Natural killer cell (primary cell): ENCODE measurements around the gene MBD3. TPM values are rescaled to one million over a fixed set of nuclear protein-coding genes. Genes with fewer than 3 reads are reported as not detected.

Source experiments
- ATAC-seq, 3 donors: fragments of 150-1000 bp in 2 of 3; fragments of 200-7000 bp in 1 of 3; cut with Tn5 transposase; 1 replicate in 1 of 3; 2 replicates in 2 of 3; pipeline ENCODE4 v1.10.0; 2021; ENCODE audit warnings: mild to moderate bottlenecking in 2 of 3, moderate library complexity in 2 of 3
- DNase-seq, 2 donors: peaks; one replicate each; pipeline versions ENCODE4 v3.0.0 to v3.0.0-alpha.2; 2013 to 2021; ENCODE audit warnings: mixed read lengths in 1 of 2
- H3K27ac ChIP-seq: one replicate; pipeline ENCODE4 v1.5.1; 2013; ENCODE audit warnings: mild to moderate bottlenecking, low read length
- H3K27me3 ChIP-seq: one replicate; pipeline ENCODE4 v1.6.1; 2013; ENCODE audit warnings: low read length; ENCODE audit not compliant: control insufficient read depth, insufficient read depth
- H3K36me3 ChIP-seq: one replicate; pipeline ENCODE4 v1.6.1; 2013; ENCODE audit warnings: low read length; ENCODE audit not compliant: control insufficient read depth, insufficient read depth
- H3K4me1 ChIP-seq: one replicate; pipeline ENCODE4 v1.6.1; 2013; ENCODE audit warnings: low read length; ENCODE audit not compliant: control insufficient read depth, insufficient read depth
- H3K4me3 ChIP-seq: one replicate; pipeline ENCODE4 v1.5.1; 2013; ENCODE audit warnings: low read length
- H3K9me3 ChIP-seq: one replicate; pipeline ENCODE4 v1.6.1; 2013; ENCODE audit warnings: low read length; ENCODE audit not compliant: control insufficient read depth, insufficient read depth
- H3K27ac Mint-ChIP-seq, 2 donors: one replicate each; pipeline ENCODE4 v1.8.0; 2022; ENCODE audit warnings: mild to moderate bottlenecking in 2 of 2, mixed read lengths in 2 of 2, moderate library complexity in 1 of 2
- H3K27me3 Mint-ChIP-seq, 2 donors: one replicate each; pipeline ENCODE4 v1.8.0; 2022; ENCODE audit warnings: low read depth in 2 of 2, mixed read lengths in 2 of 2
- H3K36me3 Mint-ChIP-seq: one replicate; pipeline ENCODE4 v1.8.0; 2022; ENCODE audit warnings: mixed read lengths
- H3K4me1 Mint-ChIP-seq, 2 donors: one replicate each; pipeline ENCODE4 v1.8.0; 2022; ENCODE audit warnings: mixed read lengths in 2 of 2
- H3K4me3 Mint-ChIP-seq: one replicate; pipeline ENCODE4 v1.8.0; 2022; ENCODE audit warnings: mild to moderate bottlenecking, moderate library complexity, mixed read lengths
- H3K9me3 Mint-ChIP-seq, 2 donors: one replicate each; pipeline ENCODE4 v1.8.0; 2022; ENCODE audit warnings: mixed read lengths in 2 of 2
- WGBS: methylation state at CpG from one replicate; pipeline ENCODE4 v1.1.7; 2013; ENCODE audit warnings: missing lambda C conversion rate; ENCODE audit not compliant: insufficient coverage; 5-methylcytosine and 5-hydroxymethylcytosine counted together
- intact Hi-C: fragments of 100-400 bp; cut with micrococcal nuclease; formaldehyde crosslinking; loops from one replicate; pipeline ENCODE4 v1.14.2; 2022
- total RNA-seq, 4 donors: library from RNA; stranded (reverse); fragments of 120-200 nt in 1 of 4; gene quantifications; one replicate each; pipeline versions ENCODE4 v1.2.3 to v1.2.4, GENCODE V29; 2013 to 2022
- TF ChIP-seq, protein P1 (sequence below): fragments of 200-600 bp; IDR thresholded peaks from one replicate; pipeline ENCODE4 v1.8.0; 2022; ENCODE audit warnings: antibody characterized with exemption

Gene MBD3
- total RNA-seq, 3 donors from 2014 or later (not counting 1 experiment from before 2014, with no cell fraction given): 55.9 to 66.7 (median 59.0) TPM

DNA sequence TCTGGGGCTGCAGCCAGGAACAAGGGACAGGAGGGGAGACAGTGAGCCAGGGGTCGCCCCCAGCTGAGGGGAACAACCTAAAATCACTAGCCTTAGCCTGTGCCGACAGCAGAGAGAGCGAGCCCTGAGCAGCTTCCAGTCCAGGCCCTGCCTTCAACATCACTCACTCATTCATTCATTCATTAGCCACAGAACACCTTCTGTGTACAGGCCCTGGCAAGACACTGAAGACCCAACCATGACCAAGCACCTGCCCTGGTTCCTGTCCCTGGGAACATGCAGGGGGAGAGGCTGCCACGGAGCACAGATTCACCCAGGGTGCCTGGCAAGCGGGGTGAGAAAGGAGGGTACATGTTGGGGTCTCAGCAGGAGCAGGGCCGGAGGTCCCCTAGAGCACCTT, 29.4 kb downstream of the MBD3 start:
- Mint-ChIP-seq H3K4me3 (no peak overlapping the region), H3K4me1 (peaks cover 0 to 10% of the 10 kb centered on the region in 2 donors), H3K36me3 (no peaks in the 10 kb centered on the region), H3K27ac (peak overlapping the region in 1 of 2 donors; percentile 20), H3K27me3 (no peaks in the 10 kb centered on the region), H3K9me3 (no peaks in the 10 kb centered on the region)
- Histone ChIP-seq H3K4me3 (no peak overlapping the region), H3K27me3 (no peaks in the 10 kb centered on the region), H3K4me1 (peaks cover 7% of the 10 kb centered on the region), H3K36me3 (no peaks in the 10 kb centered on the region), H3K27ac (no peak overlapping the region), H3K9me3 (no peaks in the 10 kb centered on the region)
- intact Hi-C loops: no loop called here
- 94% methylated on average over 6 of the region's 6 CpGs for WGBS
- TF ChIP-seq, protein P1, sequence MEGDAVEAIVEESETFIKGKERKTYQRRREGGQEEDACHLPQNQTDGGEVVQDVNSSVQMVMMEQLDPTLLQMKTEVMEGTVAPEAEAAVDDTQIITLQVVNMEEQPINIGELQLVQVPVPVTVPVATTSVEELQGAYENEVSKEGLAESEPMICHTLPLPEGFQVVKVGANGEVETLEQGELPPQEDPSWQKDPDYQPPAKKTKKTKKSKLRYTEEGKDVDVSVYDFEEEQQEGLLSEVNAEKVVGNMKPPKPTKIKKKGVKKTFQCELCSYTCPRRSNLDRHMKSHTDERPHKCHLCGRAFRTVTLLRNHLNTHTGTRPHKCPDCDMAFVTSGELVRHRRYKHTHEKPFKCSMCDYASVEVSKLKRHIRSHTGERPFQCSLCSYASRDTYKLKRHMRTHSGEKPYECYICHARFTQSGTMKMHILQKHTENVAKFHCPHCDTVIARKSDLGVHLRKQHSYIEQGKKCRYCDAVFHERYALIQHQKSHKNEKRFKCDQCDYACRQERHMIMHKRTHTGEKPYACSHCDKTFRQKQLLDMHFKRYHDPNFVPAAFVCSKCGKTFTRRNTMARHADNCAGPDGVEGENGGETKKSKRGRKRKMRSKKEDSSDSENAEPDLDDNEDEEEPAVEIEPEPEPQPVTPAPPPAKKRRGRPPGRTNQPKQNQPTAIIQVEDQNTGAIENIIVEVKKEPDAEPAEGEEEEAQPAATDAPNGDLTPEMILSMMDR: no peak
- no peak for DNase-seq
- ATAC-seq: no peak

DNA sequence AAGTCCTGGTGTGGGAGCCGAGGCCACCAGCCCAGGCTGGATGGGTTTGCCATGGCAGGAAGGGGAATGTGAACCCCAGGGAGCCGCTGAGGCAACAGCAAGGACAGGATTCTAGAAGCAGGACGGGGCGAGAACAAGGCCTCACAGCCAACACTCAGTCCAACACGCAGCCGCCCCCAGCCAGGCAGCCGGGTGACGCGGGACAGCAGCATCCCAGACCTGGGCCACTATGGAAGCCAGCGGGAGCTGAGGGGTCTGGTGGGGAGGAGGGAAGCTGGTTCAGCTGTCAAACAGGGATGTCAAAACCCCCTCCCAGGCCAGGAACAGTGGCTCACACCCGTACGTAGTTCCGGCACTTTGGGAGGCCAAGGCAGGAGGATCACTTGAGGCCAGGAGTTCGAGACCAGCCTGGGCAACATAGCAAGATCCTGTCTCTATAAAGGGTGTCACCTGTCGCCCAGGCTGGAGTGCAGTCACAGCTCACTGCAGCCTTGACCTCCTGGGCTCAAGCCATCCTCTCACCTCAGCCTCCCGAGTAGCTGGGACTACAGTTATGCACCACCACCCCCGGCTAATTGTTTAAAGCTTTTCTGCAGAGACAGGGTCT, 31.3 kb downstream of the MBD3 start:
- Mint-ChIP-seq H3K36me3 (no peaks in the 10 kb centered on the region), H3K27ac (no peak overlapping the region), H3K9me3 (no peaks in the 10 kb centered on the region), H3K4me3 (no peak overlapping the region), H3K27me3 (no peaks in the 10 kb centered on the region), H3K4me1 (peaks cover 0 to 10% of the 10 kb centered on the region in 2 donors)
- no peaks in the 10 kb centered on the region for H3K4me1 ChIP-seq
- no peak overlapping the region for H3K4me3 ChIP-seq
- H3K9me3 ChIP-seq: no peaks in the 10 kb centered on the region
- ATAC-seq (no peak), DNase-seq (no peak)
- no peak overlapping the region for H3K27ac ChIP-seq
- intact Hi-C loops: no loop called here
- H3K27me3 ChIP-seq: no peaks in the 10 kb centered on the region
- TF ChIP-seq, protein P1: no peak
- 94% methylated on average over 17 of the region's 17 CpGs for WGBS
- H3K36me3 ChIP-seq: no peaks in the 10 kb centered on the region

DNA sequence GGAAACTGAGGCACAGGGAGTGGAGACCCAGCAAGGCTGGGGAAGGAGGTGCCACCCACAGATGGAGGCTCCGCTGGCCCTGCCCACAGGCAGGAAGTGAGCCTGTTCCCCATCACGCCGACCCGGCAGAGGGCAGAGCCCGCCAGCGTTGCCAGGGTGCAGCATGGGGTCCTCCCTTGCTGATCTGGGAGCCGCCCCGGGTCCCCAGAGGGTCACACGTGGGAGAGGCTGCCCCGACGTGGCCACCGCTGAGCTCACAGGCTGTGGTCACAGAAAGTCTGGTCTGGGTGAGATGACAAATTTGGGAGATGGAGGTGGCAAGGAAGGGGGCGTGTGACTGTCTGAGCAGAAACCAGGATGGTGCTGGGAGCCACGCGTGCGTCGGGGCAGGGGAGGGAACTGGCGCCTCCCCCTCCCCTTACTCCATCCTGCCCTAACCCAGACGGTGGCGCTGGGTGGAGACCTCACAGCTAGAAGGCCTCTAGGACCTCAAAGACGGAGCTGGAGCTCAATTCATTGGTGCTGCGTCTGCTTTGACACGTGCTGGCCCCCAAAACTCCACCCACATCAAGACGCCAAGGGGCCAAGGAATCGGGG, 32.3 kb downstream of the MBD3 start:
- Mint-ChIP-seq H3K27ac (peak overlapping the region in 1 of 2 donors; percentile 57), H3K9me3 (no peaks in the 10 kb centered on the region), H3K4me3 (peak overlapping the region; percentile 31), H3K4me1 (peaks cover 0 to 10% of the 10 kb centered on the region in 2 donors), H3K27me3 (no peaks in the 10 kb centered on the region), H3K36me3 (no peaks in the 10 kb centered on the region)
- ATAC-seq: peak; percentile 49 to 68 (median 63)
- 41% methylated on average over 25 of the region's 25 CpGs for WGBS
- H3K9me3 ChIP-seq: no peaks in the 10 kb centered on the region
- TF ChIP-seq, protein P1: no peak
- intact Hi-C loops: no loop called here
- H3K4me1 ChIP-seq: no peaks in the 10 kb centered on the region
- no peak for DNase-seq
- no peak overlapping the region for H3K27ac ChIP-seq
- no peaks in the 10 kb centered on the region for H3K36me3 ChIP-seq
- no peaks in the 10 kb centered on the region for H3K27me3 ChIP-seq
- no peak overlapping the region for H3K4me3 ChIP-seq
